NCI-H1048 (cell line): ENCODE data around the gene TNS2.

Experiments
- DNase-seq: peaks from one replicate; lab custom pipeline; 2025; lab: John Stamatoyannopoulos, UW

The TNS2 gene

GRCh38 chr12:53067993-53068770 lies 18.3 kb downstream of the TNS2 start:
- no peak for DNase-seq

GRCh38 chr12:53068811-53069585 lies 19.1 kb downstream of the TNS2 start:
- DNase-seq = no peak

- DNase-seq = no peak
Observed at GRCh38 chr12:53069621-53070410, 20.0 kb downstream of the TNS2 start.

DNA sequence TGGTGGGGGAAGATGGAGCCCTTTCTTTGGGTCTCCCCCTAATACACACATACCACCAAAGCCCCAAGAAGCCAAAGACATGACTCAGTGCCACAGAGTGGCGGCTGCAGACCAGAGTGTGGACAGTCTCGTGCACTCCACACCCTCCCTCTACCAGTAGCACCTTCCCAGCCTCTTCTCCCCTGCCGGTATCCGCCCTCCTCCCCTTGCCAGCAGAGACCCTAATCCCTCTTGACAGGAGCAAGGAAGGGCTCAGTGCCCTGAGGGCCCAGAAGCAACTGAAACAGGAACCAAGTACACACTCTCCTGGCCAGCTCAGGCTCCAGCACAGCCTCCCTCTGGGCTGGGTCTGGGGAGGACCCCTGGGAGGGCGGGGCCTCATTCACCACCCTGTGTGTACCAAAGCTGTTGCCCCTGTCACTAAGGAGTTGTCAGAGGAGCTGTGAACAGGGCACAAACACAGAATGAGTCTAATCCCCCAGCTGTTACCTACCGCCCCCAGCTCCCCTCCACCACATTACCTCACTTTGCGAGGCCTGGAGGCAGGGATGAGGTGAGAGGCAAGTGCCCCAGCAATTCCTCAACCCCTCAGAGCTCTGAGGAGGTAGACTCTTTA lies 21.1 kb downstream of the TNS2 start:
- no peak for DNase-seq

- no peak for DNase-seq
Observed at GRCh38 chr12:53071591-53072551, 22.0 kb downstream of the TNS2 start.

- no peak for DNase-seq
Observed at GRCh38 chr12:53073881-53074280, 24.0 kb downstream of the TNS2 start.

DNA sequence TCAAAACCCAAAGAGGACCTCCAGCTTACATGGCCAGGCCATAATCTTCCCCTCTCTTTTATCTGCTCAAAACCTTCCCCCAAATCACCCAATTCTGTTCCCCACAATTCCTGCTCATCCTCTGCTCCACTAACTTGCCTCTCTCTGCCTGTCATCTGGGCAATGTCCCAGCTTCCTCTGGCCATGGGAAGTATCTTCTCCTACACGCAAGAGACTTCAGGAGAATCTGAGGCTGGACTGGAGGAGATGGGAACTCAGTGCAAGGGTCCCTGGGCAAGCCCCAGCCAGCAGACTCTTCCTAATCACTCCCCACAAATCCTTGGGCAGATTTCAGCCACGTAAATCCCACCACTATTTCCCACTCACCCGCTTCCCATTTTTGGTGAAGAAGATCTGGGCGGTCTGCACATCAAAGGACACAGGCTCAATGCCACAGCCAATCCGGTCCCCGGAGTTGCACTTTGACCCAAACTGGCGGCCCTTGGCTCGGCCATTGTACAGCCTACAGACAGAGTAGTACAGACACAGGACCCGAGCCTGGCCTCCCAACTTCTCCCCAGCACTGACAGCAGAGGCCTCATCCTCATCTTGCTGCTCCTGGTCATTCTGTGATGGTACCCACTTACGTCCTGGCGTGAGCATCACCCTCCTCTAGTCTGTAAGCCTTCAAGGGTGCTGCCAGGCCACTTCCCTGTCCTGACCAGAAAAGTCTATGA lies 24.6 kb downstream of the TNS2 start:
- DNase-seq = no peak

GRCh38 chr12:53074999-53075370 lies 25.1 kb downstream of the TNS2 start:
- DNase-seq = no peak

GRCh38 chr12:53076461-53076860 lies 26.6 kb downstream of the TNS2 start:
- DNase-seq = no peak

DNA sequence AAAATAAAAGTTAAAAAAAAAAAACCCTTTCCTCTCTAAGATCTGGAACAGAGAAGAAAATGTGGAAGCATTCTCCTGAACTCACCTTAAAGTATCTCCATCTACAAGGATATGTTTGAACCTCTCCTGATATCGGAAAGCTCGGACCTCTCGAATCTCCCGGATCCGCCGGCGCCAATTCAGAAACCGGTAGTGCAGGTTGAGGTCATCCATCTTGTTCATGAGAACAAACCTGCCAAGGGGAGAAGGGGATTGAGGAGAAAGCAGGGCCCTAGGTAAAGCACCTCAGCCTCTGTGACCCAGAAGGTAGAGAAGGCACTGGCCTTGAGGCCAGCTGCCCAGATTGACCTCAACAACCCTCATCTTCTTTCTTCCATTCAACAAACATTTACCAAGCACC lies 27.2 kb downstream of the TNS2 start:
- DNase-seq = no peak

DNA sequence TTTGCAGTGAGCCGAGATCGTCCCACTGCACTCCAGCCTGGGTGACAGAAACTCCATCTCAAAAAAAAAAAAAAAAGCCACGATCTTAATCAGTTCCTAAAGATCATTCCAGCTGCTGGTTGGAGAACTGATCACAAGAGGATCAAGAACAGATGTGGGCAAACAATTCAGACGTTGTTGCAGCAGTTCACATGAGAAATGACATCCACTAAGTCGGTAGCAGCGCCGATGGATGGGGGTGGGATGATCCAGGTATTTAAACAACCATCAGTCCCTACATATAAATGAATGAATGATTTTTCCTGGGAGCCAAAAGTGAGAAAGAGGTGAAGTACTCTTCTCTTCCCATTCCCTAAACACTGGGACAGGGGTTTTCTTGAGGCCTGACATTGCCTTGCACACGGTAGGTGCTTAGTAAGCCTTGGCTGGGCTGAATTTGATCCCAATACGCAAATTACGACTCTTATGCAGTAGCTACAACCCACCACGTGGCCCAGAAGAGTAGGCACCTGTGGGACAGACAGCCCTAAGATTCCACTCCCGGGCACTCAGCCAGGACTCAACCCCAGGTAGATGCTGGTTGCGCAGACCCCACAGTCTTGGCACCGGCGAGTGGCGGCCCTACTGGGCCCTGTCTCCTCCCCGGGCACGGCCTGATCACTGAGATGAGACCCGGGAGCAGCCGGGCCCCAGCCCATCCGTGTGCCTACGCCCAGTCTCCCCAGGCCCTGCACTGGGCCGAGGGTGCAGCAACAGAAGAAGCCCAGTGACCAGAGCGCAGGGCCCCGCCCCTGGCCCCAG lies 28.8 kb downstream of the TNS2 start:
- DNase-seq = no peak

DNA sequence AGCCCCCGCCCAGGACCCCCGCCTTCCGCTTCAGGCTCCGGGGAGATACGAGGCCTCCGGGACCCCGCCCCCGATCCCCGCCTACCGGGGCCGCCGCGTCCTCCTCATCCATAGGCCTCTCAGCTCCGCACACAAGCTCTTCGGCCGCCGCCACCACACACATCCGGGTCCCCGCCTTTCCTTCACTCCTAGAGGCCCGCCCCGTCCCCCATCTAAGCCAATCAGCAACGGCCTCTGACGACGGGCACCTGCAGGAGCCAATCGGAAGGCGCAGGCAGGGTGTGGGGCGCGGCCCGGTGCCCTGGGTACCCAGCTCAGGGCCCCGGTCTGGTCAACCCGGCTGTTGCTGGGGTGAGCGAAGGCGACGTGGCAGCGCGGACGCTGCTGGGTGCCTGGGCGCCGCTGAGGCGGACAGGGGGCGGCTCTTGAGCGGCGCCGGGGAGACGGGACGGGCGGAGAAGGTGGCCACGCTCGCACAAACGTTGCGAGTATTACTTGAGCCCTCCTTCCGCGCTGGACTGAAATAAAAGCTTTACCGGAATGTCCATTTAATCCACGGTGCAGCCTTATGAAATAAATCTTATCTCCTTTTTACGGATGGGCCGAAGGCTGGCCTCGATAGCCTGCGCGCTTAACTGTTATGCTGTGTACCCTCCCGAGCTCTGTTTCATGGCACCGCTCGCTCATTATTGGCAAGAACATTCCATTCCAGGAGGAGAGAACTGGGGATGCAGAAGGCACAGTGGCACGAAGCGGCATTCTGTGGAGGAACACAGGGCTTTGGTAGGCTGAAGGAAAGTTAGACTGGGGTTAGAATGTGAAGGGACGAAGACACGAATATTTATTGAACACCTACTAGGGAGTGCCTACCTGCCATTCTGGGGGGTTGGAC lies 29.6 kb downstream of the TNS2 start, which contains the start of gene SPRYD3:
TSS of gene SPRYD3 (minus strand) at position 165 of the 892 bp plus-strand sequence. CDS start at position 108, 57 bp downstream.
- peak; percentile 92 for DNase-seq

DNA sequence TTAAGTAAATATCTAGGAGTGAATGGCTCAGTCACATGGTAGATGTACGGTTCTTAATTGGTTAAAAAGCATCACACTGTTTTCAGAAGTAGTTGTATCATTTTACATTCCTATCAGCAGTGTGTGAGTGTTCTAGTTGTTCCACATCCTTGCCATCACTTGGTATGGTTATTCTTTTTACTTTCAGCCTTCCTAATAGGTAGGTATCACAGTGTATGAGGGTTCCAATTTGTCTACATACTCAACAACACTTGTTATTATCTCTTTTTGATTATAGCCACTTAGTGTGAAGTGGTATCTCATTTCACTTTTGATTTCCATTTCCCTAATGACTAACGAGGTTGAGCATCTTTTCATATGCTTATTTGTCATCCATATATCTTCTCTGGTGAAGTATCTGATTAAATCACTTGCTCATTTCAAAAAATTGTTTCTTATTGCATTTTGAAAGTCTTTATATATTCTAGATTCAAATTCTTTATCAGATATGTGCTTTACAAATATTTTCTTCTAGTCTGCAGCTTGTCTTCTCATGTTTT lies 32.8 kb downstream of the TNS2 start:
- DNase-seq = no peak

DNA sequence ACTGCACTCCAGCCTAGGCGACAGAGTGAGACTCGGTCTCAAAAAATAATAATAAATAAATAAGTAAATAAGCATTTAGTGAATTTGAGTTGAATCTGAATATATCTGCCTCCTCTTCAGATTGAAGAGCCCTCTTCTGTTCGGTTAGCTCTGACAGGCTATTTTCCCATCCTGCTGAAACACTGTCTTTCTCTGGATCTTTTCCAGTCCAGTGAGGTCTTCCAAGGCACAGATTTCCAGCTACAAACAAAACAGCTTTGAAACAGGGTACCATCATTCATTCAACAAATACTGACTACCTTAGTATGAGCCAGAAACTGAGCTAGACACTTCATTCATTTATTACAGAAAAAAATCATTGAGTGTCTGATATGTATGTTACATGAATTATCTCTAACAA lies 36.5 kb downstream of the TNS2 start:
- DNase-seq = no peak

DNA sequence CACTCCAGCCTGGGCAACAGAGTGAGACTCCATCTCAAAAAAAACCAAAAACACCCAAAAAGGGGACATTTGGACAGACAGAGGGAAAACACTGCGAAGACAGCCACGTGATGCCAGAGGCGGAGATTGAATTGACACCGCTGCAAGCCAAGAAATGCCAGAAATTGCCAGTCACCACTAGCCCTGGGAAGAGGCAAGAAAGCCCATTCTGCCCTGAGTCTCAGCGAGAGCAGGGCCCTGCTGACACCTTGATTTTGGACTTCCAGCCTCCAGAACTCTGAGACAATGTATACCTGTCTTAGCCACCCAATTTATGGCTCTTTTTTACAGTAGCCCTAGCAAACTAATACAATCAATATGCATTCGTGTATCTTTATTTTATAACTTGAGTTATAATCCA lies 40.2 kb downstream of the TNS2 start:
- DNase-seq = no peak

GRCh38 chr12:53090554-53090953 lies 40.7 kb downstream of the TNS2 start:
- no peak for DNase-seq

DNA sequence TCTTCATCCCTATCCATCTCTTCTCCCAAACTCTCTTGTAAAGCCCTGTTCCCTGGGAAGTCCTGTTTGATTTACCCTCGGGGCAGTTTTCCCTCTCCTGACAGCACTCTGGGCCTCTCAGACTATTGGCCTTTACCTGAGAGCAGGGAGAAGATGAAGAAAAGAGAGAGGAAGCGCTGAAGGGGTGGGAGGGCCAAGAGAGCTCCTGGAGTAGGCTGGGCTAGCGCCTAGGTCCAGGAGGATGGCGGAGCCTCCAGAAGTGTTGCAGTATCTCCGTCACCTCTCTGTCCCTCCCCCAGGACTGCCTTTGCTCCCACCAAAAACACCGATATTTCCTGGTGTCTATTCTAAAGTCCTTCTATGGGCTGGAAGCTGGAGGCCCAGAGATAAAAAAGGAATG lies 41.9 kb downstream of the TNS2 start:
- no peak for DNase-seq

DNA sequence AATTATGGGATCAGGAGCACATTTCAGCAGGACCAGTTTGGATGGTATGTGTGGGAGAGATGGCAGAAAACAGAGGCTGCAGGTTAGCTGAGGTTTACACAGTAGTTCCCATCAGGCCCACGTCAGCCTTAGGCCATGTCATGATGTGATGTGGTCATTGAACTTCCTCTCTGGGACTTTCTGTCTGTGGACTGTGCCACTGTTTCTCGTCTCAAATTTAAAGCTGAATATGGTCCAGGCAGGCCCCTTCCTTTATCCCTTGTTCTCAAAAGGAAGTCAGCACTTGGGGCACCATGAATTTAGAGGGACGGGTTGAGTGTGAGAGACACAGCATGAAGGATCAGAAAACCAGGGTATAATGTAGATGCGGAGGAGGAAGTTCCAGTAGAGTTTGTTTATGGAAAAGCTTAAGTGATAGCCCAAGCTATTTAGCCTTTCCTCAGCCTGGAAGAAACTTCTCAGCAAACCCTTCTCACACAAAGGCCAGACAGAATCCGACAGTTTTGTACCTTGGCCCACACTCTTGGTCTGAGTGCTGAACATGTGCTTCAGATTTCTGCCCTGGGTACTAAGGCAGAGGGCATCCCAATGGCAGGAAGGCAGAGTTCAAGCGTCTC lies 44.0 kb downstream of the TNS2 start:
- no peak for DNase-seq
